Fibroblast of gingiva (primary cell): Measurements from ENCODE around the gene GCDH.
"Not testable (repeated sequence)": the region's sequence is repeated elsewhere in the genome, so short reads cannot be mapped to it uniquely, and the experiment has no call there.

Experiments used
- DNase-seq: peaks from one replicate; pipeline ENCODE4 v3.0.0-alpha.2; 2011; ENCODE audit warnings: low read depth

Gene GCDH

DNA sequence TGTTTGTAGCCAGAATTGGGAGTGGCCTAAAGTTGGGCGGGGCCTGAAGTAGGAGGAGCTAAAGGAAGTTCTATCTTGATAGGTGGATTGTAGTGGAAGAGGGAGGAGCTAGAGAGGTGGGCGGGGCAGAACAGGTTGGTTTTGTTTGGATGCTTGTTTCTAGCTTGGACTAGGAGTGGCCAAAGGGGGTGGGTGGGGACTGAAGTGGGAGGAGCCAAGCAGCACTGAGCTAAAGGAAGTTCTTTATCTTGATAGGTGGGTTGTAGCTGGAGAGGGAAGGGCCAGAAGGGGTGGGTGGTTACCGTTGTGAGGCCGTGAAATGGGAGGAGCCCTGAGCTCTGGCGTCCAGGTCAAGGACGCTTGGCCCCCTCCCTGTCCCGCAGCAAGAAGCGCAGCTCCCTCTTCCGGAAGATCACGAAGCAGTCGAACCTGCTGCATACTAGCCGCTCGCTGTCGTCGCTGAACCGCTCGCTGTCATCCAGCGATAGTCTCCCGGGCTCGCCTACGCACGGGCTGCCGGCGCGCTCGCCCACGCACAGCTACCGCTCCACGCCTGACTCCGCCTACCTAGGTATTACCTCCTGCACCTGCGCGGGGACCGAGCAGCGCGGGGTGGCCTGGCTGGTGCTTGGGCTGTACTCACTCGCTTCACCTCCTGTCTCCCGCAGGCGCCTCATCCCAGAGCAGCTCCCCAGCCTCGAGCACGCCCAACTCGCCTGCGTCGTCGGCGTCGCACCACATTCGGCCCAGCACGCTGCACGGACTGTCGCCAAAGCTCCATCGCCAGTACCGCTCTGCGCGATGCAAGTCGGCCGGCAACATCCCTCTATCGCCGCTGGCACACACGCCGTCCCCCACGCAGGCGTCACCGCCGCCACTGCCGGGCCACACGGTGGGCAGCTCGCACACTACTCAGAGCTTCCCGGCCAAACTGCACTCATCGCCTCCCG is 17.7 kb upstream of the GCDH start:
- DNase-seq: no peak

GRCh38 chr19:12873891-12874745 is 16.8 kb upstream of the GCDH start:
- DNase-seq: no peak

GRCh38 chr19:12875086-12875485 is 15.9 kb upstream of the GCDH start:
- no peak for DNase-seq

DNA sequence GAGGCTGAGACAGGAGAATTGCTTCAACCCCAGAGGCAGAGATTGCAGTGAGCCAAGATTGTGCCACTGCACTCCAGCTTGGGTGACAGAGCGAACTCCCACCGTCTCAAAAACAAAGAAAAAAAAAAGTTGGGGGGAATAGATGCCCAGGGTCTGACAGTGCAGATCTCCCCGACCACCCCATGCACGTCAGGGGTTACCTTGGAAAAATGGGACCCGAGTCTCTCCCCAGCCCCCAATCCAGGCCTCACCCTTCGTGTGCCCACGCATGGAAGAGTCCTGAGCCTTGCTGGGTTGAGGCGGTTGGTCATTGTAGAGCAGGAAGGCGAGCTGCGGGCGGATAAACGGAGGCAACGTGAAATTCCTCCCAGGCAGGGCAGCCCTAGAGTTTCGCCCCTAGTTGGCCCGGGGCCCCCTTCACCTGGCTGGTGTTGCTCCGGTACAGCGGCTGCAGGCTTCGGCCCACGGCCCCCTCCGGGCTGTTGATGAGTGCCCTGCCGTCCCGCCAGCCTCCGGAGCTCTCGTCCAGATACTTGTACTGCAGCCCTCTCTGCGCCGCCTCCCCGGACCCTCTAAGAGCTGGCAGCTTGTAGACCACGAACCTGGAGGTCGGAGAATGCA is 10.3 kb upstream of the GCDH start:
- DNase-seq: peak; percentile 18

DNA sequence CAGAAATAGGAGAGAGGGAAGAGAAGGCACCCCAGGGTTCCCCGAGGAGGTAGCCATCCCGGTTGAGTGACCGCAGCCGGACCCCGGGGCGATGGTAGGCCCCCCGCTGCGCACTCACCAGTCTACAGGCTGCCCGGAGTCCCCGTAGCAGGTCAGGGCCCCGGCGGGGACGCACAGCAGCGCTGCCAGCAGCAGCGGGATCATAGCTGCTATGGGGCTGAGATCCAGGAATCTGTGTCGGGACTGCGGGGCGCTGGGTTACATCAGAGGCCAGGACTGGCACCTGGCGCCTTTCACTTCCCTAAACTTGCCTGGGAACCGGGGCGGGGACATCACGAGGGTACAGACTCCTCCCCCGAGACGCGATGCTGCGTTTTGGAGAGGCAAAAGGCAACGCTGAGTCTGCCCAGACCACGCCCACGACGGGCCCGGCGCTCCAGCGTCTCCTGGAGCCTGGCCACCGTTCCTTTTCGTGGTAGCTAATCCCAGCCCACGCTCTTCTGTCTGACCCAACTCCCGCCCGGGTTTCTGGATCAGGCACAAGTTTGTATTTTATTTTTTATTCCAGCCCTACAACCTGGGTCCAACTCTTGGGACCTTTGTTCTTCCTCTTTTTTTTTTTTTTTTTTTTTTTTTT is 9.7 kb upstream of the GCDH start, which contains the start of gene DNASE2:
Gene DNASE2, minus strand, starts transcription at position 278 of the 637 bp plus-strand sequence. Its CDS starts 74 bp downstream, at position 204.
- DNase-seq: peak; percentile 88

DNA sequence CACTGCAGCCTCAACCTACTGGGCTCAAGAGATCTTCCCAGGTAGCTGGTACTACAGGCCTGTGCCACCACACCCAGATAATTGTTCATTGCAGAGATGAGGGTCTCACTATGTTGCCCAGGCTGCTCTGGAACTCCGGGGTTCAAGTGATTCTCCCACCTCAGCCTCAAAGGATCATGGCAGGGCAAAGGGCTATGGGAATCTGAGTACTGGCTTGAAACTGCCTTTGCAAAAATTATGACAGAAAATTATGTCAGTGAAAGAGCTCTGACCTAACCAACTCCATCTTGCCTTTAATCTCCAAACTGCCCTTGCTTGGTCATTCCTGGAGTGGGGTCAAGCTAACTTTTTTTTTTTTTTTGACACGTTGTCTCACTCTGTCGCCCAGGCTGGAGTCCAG is 8.4 kb upstream of the GCDH start:
- DNase-seq: no peak

DNA sequence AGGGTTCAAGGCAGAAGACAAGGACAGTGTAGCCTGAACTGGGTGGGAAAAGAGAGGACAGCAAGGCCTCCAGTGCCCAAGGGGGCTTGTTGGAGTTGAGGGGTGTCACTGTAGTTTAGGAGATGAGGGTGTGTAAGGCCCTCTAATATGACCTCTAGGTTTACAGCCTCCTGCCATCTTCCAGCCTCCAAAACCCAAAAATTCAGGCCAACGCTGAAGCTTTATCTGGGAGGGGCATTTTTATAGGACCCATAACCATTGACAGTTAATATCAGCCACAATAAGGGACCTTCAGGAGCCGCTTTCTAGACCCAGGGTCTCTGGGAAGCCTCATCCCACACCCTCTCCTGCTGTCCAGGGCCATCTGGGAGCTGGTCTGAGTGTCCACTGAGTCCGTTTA is 6.8 kb upstream of the GCDH start:
- no peak for DNase-seq

- no peak for DNase-seq
These were observed 6.4 kb upstream of the GCDH start for GRCh38 chr19:12884627-12884925.

DNA sequence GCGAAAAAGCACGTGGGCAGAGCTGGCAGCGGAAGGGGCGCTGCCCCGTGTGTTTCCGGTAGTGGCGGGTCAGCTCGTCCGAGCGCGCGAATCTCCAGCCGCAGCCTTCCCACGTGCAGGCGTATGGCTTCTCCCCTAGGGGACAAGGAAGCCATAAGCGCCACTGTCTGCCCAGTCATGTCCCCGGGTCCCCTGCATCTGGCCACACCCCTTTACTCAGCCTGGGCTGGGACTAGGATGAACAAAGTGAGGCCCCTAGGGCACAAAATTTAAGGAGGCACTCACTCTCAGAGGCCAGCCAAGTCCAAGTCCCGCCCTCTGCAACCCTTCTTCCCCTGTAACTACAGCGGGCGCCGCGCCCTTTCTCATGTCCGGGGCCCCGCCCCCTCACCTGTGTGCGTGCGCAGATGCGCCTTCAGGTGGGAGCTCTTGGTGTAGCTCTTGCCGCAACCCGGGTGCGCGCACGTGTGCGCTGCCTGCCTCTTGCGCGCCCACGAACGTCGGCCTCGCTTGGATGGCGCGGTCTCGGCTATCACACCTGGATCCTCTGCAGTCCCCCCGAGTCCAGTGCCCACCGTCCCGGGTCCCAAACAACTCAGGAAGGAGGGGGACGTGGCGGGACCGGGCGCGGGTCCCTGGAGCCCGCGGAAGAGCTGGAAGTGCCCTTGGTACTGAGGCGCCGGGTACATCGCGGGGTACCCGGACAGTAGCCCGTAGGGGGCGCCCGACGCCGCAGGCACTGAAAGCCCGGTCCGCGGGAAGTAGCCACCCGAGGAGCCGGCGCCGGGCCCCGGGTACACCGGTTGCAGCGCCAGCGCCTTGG is 5.8 kb upstream of the GCDH start:
- DNase-seq: peak; percentile 21

- DNase-seq: no peak
These were observed 5.0 kb upstream of the GCDH start for GRCh38 chr19:12885749-12886650.

DNA sequence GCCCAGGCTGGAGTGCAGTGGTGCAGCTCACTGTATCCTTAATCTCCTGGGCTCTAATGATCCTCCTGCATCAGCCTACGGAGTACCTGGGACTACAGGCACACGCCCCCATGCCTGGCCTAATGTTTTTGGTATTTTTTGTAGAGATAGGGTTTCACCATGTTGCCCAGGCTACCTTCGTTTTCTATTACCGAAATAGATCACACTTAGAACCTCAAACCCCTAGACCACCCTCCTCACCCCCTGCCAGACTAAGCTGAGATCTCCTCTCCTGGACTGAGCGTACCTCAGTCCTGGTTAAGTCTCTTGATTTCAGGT is 4.3 kb upstream of the GCDH start:
- no peak for DNase-seq

- no peak for DNase-seq
These were observed 3.8 kb upstream of the GCDH start, which contains the start of gene KLF1 for GRCh38 chr19:12886969-12887747. KLF1 (minus strand) TSS chr19:12887201; CDS start chr19:12887140, 61 bp downstream.

DNA sequence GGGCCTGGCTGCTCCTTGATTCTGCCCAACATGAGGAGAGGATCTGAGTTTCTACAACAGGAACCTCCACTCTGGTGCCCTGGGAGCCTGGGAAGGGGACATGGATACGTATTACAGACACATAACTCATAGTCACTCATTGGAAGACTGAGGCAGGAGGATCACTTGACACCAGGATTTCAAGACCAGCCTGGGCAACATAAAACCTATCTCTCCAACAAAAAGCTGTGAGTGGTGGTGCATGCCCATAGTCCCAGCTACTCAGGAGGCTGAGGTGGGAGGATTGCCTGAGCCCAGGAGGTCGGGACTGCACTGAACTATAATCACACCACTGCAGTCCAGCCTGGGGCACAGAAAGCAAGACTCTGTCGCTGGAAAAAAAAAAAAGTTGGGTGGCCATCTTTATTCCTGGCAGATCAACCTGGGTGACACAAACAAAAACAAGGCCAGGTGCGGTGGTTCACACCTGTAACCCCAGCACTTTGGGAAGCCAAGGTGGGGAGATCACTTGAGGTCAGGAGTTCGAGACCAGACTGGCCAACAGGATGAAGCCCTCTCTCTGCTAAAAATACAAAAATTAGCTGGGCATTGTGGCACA is 2.9 kb upstream of the GCDH start:
- no peak for DNase-seq

- not testable (repeated sequence) for DNase-seq
These were observed 617 bp upstream of the GCDH start for GRCh38 chr19:12890299-12890786.

GRCh38 chr19:12891553-12892021 is 627 bp downstream of the GCDH start:
- DNase-seq: no peak

- DNase-seq: no peak
These were observed 2.6 kb downstream of the GCDH start for GRCh38 chr19:12893582-12893981.

- DNase-seq: no peak
These were observed 5.5 kb downstream of the GCDH start for GRCh38 chr19:12896460-12896859.

DNA sequence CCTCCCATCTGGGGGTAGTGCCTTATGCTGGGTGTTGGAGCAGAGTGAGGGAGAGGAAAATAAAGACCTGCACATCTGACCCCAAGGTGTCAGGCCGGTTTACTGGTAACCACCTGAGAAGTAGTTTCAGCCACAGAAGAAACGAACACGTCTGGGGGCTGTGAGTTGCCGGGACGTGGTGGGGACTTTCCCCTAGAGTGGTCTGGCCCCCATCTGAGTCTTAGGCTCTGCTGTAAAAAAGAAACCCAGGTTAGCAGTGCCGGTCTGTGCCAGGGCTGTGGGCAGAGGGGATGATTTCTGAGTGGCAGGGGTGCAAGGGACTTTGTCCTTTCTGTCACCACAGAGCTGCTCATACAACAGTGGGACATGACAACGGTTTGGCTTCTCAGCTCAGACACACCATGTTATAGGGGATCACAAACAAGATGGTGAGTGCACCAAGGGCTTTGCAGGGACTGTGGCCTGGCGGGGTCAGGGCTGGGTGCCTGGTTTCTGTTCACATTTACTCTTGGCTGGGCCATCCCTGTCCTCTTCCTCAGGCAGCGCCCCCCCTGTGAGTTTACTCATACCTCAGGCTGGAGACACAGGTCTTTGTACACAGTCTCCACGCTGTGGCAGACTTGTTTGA is 9.0 kb downstream of the GCDH start:
- no peak for DNase-seq
